ENCODE measurements around the gene SLC12A3.
A peak's percentile ranks its signal among the peaks of the same experiment; 100 is the strongest.

The SLC12A3 gene

GRCh38 chr16:56911771-56912571 lies 47.0 kb downstream of the SLC12A3 start:
- Histone ChIP-seq H3K4me1 (ENCODE audit: low read length) (peaks cover 56% of the 10 kb centered on the region), H3K79me2 (ENCODE audit: low read length) (no peaks in the 10 kb centered on the region), H3K9ac (ENCODE audit: low read length) (peak overlapping the region; percentile 16; the same call in 1 of the 2 replicates), H3K4me3 (ENCODE audit: low read length) (peak overlapping the region; percentile 45), H2AFZ (ENCODE audit: low read depth, low read length) (no peak overlapping the region), H3K27me3 (ENCODE audit: low read depth, low read length) (no peaks in the 10 kb centered on the region), H3K36me3 (replicated peaks; ENCODE audit: low read depth, low read length) (no peaks in the 10 kb centered on the region), H4K20me1 (ENCODE audit: insufficient read depth, low read length) (no peaks in the 10 kb centered on the region), H3K9me3 (ENCODE audit: insufficient read depth, low read length) (no peaks in the 10 kb centered on the region), H3K27ac (ENCODE audit: low read length) (no peak overlapping the region), H3K4me2 (ENCODE audit: low read length) (peak overlapping the region; percentile 78)
- TF ChIP-seq EZH2phosphoT487 (IDR thresholded peaks at IDR 0.05; ENCODE audit: low read depth) (no peak), CTCF (IDR thresholded peaks at IDR 0.05; ENCODE audit: low read depth, low read length) (no peak)

- Histone ChIP-seq H3K4me2 (ENCODE audit: low read length) (peak overlapping the region; percentile 78), H4K20me1 (ENCODE audit: insufficient read depth, low read length) (no peaks in the 10 kb centered on the region), H3K27me3 (ENCODE audit: low read depth, low read length) (no peaks in the 10 kb centered on the region), H2AFZ (ENCODE audit: low read depth, low read length) (no peak overlapping the region), H3K4me1 (ENCODE audit: low read length) (peaks cover 65% of the 10 kb centered on the region), H3K79me2 (ENCODE audit: low read length) (no peaks in the 10 kb centered on the region), H3K36me3 (replicated peaks; ENCODE audit: low read depth, low read length) (no peaks in the 10 kb centered on the region), H3K9ac (ENCODE audit: low read length) (peak overlapping the region; percentile 16; the same call in 1 of the 2 replicates), H3K4me3 (ENCODE audit: low read length) (no peak overlapping the region), H3K27ac (ENCODE audit: low read length) (no peak overlapping the region), H3K9me3 (ENCODE audit: insufficient read depth, low read length) (no peaks in the 10 kb centered on the region)
- no peak for TF ChIP-seq CTCF (IDR thresholded peaks at IDR 0.05; ENCODE audit: low read depth, low read length)
- no peak for TF ChIP-seq EZH2phosphoT487 (IDR thresholded peaks at IDR 0.05; ENCODE audit: low read depth)
Measured at GRCh38 chr16:56912746-56913708, 48.0 kb downstream of the SLC12A3 start.

- Histone ChIP-seq H3K9me3 (ENCODE audit: insufficient read depth, low read length) (no peaks in the 10 kb centered on the region), H3K27ac (ENCODE audit: low read length) (no peak overlapping the region), H3K4me2 (ENCODE audit: low read length) (no peak overlapping the region), H3K9ac (ENCODE audit: low read length) (no peak overlapping the region), H4K20me1 (ENCODE audit: insufficient read depth, low read length) (no peaks in the 10 kb centered on the region), H3K4me1 (ENCODE audit: low read length) (peaks cover 84% of the 10 kb centered on the region), H3K4me3 (ENCODE audit: low read length) (no peak overlapping the region), H2AFZ (ENCODE audit: low read depth, low read length) (no peak overlapping the region), H3K36me3 (replicated peaks; ENCODE audit: low read depth, low read length) (no peaks in the 10 kb centered on the region), H3K27me3 (ENCODE audit: low read depth, low read length) (no peaks in the 10 kb centered on the region), H3K79me2 (ENCODE audit: low read length) (no peaks in the 10 kb centered on the region)
- TF ChIP-seq EZH2phosphoT487 (IDR thresholded peaks at IDR 0.05; ENCODE audit: low read depth): no peak
- no peak for TF ChIP-seq CTCF (IDR thresholded peaks at IDR 0.05; ENCODE audit: low read depth, low read length)
Measured at GRCh38 chr16:56914896-56915295, 49.9 kb downstream of the SLC12A3 start.
